Calu3 (cell line): ENCODE data around the gene DHCR24. TPM values are rescaled to one million over a fixed set of nuclear protein-coding genes. Genes with fewer than 3 reads are reported as not detected.
"Not testable (repeated sequence)": the region's sequence is repeated elsewhere in the genome, so short reads cannot be mapped to it uniquely, and the experiment has no call there.

Source experiments
- BruUV-seq: library from RNA; stranded (reverse); fragments of 400-500 nt; replicated peaks from 2 replicates; lab custom pipeline; 2021; lab: Mats Ljungman, UMichigan
- CTCF ChIA-PET: fragments of 300-600 bp; sonication (Branson Sonifier 250); formaldehyde crosslinking; loops from one replicate; lab custom pipeline; 2022; ENCODE audit warnings: antibody characterized with exemption; lab: Charles Lee
- DNase-seq: peaks from one replicate; pipeline ENCODE4 v3.0.0; 2022
- H3K27ac Mint-ChIP-seq: one replicate; pipeline ENCODE4 v1.8.0; 2022; ENCODE audit warnings: mixed read lengths; ENCODE audit not compliant: unreplicated experiment
- H3K27me3 Mint-ChIP-seq: one replicate; pipeline ENCODE4 v1.8.0; 2022; ENCODE audit warnings: mixed read lengths; ENCODE audit not compliant: unreplicated experiment
- H3K36me3 Mint-ChIP-seq: one replicate; pipeline ENCODE4 v1.8.0; 2022; ENCODE audit warnings: mild to moderate bottlenecking, moderate library complexity, mixed read lengths; ENCODE audit not compliant: insufficient read depth, unreplicated experiment
- H3K4me1 Mint-ChIP-seq: one replicate; pipeline ENCODE4 v1.8.0; 2022; ENCODE audit warnings: mild to moderate bottlenecking, low read depth, mixed read lengths; ENCODE audit not compliant: unreplicated experiment
- H3K4me3 Mint-ChIP-seq: one replicate; pipeline ENCODE4 v1.8.0; 2022; ENCODE audit warnings: mild to moderate bottlenecking, low read depth, moderate library complexity, mixed read lengths; ENCODE audit not compliant: unreplicated experiment
- H3K9me3 Mint-ChIP-seq: one replicate; pipeline ENCODE4 v1.8.0; 2022; ENCODE audit warnings: low read depth, mixed read lengths; ENCODE audit not compliant: unreplicated experiment
- CTCF ChIP-seq: fragments of 200-600 bp; IDR thresholded peaks from one replicate; pipeline ENCODE4 v1.8.0; 2022; ENCODE audit warnings: antibody characterized with exemption; ENCODE audit not compliant: unreplicated experiment
- intact Hi-C: fragments of 100-400 bp; cut with micrococcal nuclease; formaldehyde crosslinking; loops from one replicate; pipeline ENCODE4 v1.10.0; 2022; ENCODE audit not compliant: unreplicated experiment
- total RNA-seq: library from RNA; stranded (reverse); gene quantifications from 2 replicates; pipeline ENCODE4 v1.2.3, GENCODE V29; 2022

Gene DHCR24
- total RNA-seq, 1 experiment from 2014 or later, result 469 TPM

GRCh38 chr1:54926970-54927369, 40.0 kb upstream of the DHCR24 start:
- H3K9me3 Mint-ChIP-seq, result peaks cover 6% of the 10 kb centered on the region
- no TSS peak for BruUV-seq
- DNase-seq, result no peak
- H3K4me1 Mint-ChIP-seq, result no peaks in the 10 kb centered on the region
- CTCF ChIA-PET, result interaction anchor here (0.5 to 0.7 kb wide), 2 partner anchors 15 to 363 kb away, joined by 3 read pairs; no protein-coding TSS in a partner anchor
- H3K36me3 Mint-ChIP-seq, result no peaks in the 10 kb centered on the region
- no peak overlapping the region for H3K4me3 Mint-ChIP-seq
- TF ChIP-seq CTCF, result no peak
- peaks cover 8% of the 10 kb centered on the region for H3K27me3 Mint-ChIP-seq
- intact Hi-C loops, result no loop called here
- H3K27ac Mint-ChIP-seq, result no peak overlapping the region

GRCh38 chr1:54922921-54923421, 36.0 kb upstream of the DHCR24 start:
- no peaks in the 10 kb centered on the region for H3K36me3 Mint-ChIP-seq
- H3K27ac Mint-ChIP-seq, result no peak overlapping the region
- DNase-seq, result no peak
- peaks cover 4% of the 10 kb centered on the region for H3K9me3 Mint-ChIP-seq
- BruUV-seq, result no TSS peak
- H3K4me3 Mint-ChIP-seq, result no peak overlapping the region
- H3K4me1 Mint-ChIP-seq, result no peaks in the 10 kb centered on the region
- H3K27me3 Mint-ChIP-seq, result peaks cover 21% of the 10 kb centered on the region
- intact Hi-C loops, result no loop called here
- TF ChIP-seq CTCF, result no peak
- CTCF ChIA-PET, result interaction anchor here (0.9 kb wide), 1 partner anchor 22 kb away, joined by 3 read pairs; no protein-coding TSS in a partner anchor

- intact Hi-C loops, result no loop called here
- BruUV-seq, result no TSS peak
- Mint-ChIP-seq H3K36me3 (no peaks in the 10 kb centered on the region), H3K27ac (no peak overlapping the region), H3K9me3 (peaks cover 4% of the 10 kb centered on the region), H3K4me3 (no peak overlapping the region), H3K4me1 (no peaks in the 10 kb centered on the region), H3K27me3 (peaks cover 21% of the 10 kb centered on the region)
- TF ChIP-seq CTCF, result no peak
- CTCF ChIA-PET, result interaction anchor here (0.9 kb wide), 1 partner anchor 23 kb away, joined by 3 read pairs; no protein-coding TSS in a partner anchor
- DNase-seq, result no peak
These were observed 35.2 kb upstream of the DHCR24 start for GRCh38 chr1:54922040-54922761.

- H3K27ac Mint-ChIP-seq, result no peak overlapping the region
- no peak overlapping the region for H3K4me3 Mint-ChIP-seq
- intact Hi-C loops, result no loop called here
- no peaks in the 10 kb centered on the region for H3K4me1 Mint-ChIP-seq
- H3K27me3 Mint-ChIP-seq, result peaks cover 36% of the 10 kb centered on the region
- no peaks in the 10 kb centered on the region for H3K36me3 Mint-ChIP-seq
- TF ChIP-seq CTCF, result no peak
- peaks cover 4% of the 10 kb centered on the region for H3K9me3 Mint-ChIP-seq
- CTCF ChIA-PET, result interaction anchor here (0.9 kb wide), 1 partner anchor 102 kb away, joined by 3 read pairs; no protein-coding TSS in a partner anchor
- DNase-seq, result no peak
- BruUV-seq, result no TSS peak
These were observed 32.7 kb upstream of the DHCR24 start for GRCh38 chr1:54919367-54920359.

GRCh38 chr1:54911076-54911475, 24.1 kb upstream of the DHCR24 start:
- CTCF ChIA-PET, result interaction anchor here (1.6 kb wide), 1 partner anchor 111 kb away, joined by 3 read pairs; no protein-coding TSS in a partner anchor
- H3K36me3 Mint-ChIP-seq, intact Hi-C loops, BruUV-seq, H3K9me3 Mint-ChIP-seq, DNase-seq, H3K4me3 Mint-ChIP-seq, H3K27ac Mint-ChIP-seq, H3K4me1 Mint-ChIP-seq: not testable (repeated sequence)
- peaks cover 14% of the 10 kb centered on the region for H3K27me3 Mint-ChIP-seq
